Left hindlimb (tissue), 1 donor: ENCODE results near the gene VIPR2.
"Not testable (repeated sequence)": the region's sequence is repeated elsewhere in the genome, so short reads cannot be mapped to it uniquely, and the experiment has no call there.

Experiments used
- DNase-seq: peaks from one replicate; pipeline ENCODE4 v3.0.0-alpha.2; 2018

The VIPR2 gene

DNA sequence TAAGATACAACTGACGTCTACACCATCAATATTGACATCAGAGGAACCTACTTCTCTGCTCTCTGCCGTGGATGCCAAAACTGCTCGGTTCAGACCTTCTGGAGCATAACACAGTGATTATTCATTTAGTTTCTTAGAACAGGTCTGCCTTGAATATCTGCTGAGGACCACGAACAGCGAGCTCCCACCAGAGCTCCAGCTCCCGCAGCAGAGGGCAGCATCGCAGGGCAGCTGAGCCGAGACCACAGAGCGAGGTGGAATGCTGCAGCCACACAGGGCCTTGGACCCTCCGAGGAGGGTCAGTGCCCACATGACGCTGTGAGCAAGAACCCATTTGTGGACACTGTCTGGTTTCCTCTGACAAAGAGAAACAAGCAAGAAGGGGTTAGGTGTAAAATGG is 6.8 kb downstream of the VIPR2 start:
- no peak for DNase-seq

DNA sequence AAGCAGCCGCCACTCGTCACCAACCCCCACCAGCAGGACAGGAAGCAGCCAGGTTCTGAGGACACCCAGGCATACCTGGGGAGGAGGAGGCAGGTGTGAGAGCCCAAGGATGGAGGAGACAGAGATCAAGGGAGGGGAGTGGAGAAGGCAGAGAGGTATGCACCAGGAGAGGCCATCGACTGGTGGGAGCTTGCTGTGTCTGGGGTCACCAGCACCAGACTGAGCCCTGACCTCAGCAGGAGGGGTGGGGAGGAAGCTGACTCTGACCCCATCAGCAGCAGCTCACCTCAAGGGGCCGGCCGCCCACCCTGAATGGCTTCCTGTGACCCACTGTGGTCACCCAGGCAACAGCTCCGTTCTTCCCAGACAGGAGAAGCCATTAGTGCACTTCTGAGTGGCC is 7.8 kb downstream of the VIPR2 start:
- no peak for DNase-seq

DNA sequence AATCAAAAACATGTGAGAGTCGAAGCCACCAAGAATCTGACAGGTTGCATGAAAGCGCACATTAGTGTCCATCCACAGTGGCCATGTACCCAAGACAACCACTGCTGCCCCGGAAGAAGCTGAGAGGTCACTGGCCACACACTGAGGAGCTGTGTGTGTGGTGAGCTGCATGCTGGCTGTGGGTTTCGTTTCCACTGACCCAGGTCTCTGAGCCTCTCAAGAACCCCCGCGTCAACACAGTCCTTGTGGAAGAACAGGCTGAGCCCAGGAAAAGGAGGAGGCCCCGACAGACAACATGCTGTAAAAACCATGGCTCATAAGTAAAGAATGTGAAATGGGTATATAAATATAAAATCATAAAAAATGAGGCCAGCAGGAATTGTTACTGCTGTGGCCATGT is 8.2 kb downstream of the VIPR2 start:
- DNase-seq, result no peak

DNA sequence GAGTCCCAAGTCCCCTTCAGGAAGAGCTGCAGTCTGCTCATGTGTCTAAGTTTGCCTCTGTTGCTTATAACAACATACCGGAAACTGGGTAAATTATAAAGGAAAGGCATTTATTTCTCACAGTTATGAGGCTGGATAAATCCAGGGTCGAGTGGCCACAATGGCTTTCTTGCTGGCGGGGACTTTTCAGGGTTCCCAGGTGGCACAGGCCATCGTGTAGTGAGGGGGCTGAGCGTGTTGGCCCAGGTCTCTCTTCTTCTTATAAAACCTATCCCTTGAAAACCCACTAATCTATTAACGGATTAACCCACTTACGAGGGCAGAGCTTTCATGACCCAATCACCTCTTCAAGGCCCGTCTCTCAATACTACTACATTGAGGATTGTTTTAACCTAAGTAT is 8.7 kb downstream of the VIPR2 start:
- DNase-seq, result no peak

DNA sequence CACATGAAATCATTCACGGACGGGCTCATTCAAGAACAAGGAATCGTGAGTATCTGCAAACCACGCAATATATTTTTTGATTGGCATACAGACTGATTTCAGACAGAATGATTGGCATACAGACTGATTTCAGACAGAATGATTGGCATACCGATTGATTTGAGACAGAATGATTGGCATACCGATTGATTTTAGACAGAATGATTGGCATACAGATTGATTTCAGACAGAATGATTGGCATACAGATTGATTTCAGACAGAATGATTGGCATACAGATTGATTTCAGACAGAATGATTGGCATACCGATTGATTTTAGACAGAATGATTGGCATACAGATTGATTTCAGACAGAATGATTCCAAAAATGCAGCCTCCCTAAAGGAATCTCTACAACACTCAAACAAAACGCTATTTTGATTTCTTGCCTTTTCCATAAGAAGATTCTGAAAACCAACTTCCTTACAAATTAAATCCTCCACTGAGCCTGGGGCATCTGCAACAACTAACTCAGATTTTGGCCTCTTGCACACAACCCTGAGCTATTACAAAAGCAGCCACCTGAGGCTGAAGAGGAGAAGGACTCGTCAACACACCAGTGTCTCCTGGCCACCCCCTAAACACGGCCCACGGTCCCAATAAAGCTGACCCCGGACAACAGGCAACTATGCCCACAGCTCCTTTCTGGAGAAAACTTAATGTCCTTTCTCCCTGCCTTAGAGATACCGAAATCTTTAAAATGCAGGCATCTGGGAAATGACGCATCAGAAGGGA is 11.8 kb downstream of the VIPR2 start:
- DNase-seq, result not testable (repeated sequence)

DNA sequence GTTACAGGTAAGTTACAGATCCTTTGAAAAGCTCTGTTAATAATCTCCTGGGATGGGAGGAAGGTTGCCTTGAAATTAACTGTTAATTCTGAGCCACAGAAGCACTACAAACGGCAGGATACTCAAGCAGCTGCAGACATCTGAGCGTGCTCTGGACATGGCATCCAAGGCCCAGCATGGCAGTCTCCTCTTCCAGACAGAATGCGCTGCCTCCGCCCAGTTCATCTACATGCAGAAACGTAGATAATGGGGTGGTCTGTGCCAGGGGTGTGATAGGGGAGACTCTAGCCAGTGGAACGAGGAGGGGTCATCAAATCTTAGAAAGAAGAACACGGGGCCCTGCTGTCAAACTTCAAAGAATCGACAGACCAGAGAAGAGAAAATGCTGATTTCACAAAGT is 13.8 kb downstream of the VIPR2 start:
- DNase-seq, result no peak

DNA sequence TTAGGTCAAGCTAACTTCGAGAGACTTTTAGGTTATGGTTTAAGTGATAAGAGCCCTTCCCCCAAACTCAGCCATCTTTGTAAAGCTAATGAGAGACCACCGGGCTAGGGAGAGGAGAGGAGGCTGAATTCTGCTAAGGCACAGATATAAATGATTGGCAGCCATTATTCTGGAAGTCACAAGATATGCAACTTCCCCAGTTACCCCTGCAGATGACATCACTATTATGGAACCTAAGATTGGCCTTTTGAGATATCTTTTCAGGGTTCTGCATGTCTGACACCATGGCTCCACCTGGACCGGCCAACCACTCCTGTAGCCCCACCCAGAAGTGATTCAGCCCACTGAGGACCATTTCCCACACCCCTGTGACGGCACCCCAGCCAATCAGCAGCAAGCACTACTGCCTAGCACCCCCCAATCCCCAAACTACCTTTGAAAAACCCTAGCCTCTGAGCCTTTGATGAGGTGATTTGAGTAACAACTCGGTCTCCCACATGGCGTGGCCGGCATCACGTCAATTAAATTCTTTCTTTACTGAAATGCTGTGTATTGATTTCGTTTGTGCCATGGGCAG is 14.4 kb downstream of the VIPR2 start:
- no peak for DNase-seq

DNA sequence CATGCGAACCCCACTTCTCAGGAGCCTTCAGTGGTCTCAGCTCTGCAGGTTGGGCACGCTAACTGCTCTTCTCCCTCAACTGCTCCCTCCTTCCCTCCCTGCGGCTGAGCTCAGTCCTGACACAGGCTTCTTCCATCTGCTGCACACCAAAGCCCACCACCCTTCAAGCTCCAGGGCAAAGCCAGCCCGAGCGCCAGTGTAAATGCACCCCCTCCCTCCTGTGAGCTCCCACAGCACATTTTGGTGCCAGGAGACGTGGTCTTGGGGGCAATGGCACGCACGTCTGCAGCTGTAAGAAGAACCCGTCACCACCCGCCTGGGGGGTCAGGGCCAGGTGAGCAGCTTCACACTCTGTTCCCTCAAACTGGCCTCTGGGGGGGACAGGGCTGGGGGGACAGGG is 15.9 kb downstream of the VIPR2 start:
- DNase-seq, result no peak

DNA sequence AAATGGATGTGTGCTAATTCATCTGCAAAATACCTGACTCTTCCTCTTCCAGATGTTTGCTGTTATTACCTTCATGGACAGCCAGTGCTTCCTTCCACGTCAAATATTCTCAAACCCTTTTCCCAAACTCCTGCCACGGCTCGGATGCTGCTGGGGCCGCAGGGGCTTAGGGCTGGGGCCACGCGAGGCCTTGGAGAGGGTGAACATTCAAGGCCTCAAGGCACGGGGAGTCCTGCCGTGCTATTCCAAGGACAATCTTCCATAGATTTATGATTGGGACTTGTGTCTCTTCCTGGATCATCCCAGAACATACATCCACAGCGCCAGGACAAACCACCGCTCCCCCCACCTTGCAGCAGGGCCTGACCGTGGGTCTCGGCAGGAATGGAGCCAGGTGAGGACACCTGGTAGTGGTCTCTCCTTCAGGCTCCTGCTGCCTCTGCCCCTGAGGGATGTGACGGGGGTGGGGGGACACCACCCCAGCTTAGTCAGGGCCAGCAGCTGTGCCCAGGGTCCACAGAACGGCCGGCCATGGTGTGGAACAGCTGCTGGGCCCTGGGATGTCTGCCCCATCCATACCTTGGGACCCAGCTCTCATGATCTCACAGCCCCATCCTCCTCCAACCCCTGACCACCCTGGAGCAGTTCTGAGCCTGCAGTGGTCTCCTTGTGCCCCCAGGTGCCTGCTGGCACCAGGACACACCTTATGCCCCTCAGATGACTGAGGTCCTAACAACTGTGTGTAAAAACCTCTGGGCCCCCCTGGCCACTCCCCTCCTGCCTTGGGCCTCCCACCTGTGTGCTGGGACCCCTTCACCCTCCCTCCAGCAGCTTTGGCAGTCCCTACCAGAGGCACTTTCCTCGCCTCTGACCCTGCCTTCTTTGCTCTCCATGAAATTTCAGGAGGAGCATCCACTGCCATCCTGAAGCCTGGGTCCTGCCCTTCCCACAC is 16.7 kb downstream of the VIPR2 start:
- DNase-seq, result no peak

DNA sequence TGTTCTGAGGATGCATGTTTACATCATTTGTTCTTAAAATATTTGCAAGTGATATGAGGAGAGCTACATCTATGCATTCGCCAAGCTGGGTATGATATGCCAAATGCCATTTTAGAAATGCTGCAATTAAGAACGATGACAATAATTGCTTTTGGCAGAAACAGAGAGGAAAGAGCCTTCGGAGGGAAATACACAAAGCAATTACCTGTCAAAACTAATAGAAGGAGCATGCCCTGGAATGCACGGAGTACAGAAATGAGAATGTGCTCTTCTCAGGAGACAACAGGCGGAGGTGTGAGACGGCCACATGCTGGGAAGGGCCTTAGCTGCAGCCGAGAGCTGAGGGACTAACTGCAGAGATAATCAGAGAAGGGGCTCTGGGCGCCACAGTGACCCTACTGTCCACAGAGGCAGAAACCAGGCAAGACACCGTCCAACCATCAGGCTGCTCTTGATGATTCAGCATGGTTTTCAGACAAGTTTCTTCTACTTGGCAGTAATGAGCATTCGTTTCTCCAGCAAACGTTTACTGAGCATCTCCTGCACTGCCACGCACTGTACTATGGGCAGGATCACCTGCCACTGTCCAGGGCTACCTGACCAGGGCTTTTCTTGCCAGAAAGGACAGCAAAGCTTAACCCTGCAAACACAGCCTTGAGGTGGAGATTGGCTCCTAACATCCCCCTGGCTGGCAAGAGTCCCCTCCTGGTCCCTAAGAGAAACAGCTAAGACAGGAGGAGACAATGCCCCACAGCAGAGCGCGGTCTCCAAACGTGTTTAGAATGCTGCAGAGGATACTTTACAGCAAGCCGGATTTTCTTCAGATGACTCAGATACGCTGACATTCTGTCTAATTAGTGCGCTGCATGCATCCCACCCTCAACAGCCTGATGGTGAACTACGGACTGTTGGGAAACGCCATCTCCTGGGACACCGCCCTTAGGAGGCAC is 18.1 kb downstream of the VIPR2 start:
- no peak for DNase-seq

DNA sequence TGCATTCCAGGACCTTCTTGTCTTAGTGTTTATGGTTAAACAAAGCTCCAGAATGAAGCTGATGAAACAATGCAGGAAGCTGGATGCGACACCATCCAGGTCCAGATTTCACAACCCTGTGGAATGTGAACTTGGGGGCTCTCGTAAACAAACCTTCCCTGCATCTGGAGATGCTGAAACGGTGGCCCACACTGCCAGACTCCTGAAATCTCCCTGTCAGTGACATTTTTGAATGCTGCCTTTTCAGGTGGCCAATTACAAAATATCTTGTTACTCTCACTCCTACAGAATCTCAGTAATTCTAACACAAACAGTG is 18.8 kb downstream of the VIPR2 start:
- DNase-seq, result no peak

DNA sequence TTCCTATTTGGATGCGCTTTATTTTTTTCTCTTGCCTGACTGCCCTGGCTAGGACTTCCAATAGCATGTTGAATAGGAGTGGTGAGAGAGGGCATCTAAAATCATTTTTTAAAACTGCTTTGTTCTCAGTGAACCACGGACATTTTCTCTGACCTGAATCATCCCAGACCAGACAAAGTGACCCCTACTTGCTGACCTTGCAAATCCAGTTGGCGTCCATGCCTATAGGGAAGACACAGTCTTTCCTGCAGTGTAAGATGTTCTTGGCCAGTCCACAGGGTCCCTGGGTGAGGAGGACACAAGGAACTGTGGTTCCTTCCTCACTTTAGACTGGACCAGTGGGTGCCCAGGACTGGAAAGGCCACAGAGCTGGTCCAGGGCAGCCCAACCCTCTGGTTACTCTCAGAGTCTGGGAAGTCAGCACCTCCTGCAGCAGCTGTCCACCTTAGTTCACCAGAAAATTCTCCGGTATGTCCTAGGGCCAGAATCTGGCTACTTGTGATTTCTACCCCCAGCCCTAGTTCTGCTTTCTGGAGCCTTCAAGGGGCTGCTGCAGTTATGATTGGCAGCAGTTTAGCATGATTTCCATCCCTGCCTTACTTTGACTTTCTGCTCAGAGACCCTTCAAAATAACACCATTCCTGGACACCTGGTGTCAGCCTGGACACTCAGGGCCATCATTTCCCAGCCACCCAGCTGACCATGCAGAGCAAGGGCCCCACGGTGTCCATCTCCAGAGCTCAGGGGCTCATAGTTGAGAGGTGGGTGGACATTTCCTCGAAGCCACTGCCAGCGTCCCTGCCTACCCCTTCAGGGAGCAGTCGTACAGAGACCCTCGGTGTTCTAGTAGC is 19.3 kb downstream of the VIPR2 start:
- DNase-seq, result no peak

DNA sequence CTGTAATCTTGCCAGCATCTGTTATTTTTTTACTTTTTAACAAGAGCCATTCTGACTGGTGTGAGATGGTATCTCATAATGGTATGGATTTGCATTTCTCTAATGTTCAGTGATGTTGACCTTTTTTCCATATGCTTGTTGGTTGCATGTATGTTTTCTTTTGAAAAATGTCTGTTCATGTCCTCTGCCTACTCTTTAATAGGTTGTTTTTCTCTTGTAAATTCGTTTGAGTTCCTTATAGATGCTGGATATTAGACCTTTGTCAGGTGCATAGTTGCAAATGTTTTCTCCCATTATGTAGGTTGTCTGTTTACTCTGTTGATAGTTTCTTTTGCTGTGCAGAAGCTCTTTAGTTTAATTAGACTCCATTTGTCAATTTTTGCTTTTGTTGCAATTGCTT is 20.9 kb downstream of the VIPR2 start:
- DNase-seq, result not testable (repeated sequence)

DNA sequence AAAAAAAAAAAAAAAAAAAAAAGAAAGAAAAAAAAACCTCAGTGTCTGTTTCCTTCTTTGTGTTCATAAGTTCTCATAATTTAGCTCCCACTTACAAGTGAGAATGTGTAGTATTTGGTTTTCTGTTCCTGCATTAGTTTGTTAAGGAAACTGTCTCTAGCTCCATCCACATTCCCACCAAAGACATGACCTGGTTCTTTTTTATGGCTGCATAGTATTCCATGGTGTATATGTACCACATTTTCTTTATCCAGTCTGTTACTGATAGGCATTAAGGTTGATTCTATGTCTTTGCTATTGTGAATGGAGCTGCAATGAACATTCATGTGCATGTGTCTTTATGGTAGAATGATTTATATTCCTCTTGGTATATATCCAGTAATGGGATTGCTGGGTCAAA is 21.4 kb downstream of the VIPR2 start:
- DNase-seq, result not testable (repeated sequence)

DNA sequence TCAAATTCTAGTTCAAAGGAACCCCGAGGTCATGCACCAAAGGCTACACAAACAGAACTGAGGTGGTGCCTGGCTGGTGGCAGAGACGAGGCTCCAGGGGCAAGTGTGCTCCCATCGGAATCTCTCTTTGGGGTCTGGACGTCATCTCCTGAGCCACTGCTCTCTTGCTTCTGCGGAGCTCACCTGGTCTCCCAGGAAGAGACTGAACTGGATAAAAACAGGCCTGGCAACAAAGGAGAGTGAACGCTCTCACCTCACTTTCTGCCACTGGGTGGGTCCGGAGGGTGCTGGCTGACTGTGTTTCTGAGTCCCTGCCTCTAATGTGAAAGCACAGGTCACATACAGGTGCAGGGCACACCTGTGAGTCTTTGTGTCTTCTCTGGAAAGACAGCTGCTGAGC is 22.4 kb downstream of the VIPR2 start:
- no peak for DNase-seq

DNA sequence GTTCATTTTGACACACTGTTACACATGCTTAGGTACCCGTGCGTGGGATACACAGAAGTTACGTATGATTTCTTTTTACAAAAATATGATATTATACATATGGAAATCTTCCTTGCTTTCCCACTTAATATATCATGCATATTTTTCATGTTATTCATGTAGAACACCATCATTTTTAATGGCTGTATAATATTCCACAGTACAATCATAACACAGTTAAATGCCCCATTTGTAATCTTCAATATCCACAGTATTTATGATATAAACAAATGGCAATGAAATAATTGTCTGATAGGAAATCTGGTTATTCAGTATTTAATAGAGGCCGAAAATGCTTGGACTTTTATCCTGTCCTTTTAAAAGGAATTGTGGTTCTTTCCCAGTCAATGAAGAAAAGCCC is 23.2 kb downstream of the VIPR2 start:
- DNase-seq, result no peak

DNA sequence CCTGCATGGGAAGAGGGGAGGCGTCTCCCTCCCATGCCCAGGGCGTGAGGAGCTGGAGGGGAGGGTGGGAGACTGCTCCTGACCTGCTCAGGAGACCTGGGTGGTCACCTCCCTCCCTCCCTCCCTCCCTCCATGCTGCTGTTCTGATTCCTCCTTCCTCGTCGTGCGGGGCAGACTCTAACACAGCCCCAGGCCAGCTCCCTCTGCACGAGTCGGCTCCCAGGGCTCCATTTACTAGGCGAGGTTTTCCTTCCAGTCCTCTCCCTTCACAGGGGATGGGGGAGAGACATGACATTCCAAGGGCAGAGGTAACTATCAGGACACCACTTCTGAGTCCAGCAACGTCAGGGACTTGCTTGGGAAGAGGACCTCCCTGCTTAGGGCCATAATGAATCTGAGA is 23.6 kb downstream of the VIPR2 start:
- no peak for DNase-seq

DNA sequence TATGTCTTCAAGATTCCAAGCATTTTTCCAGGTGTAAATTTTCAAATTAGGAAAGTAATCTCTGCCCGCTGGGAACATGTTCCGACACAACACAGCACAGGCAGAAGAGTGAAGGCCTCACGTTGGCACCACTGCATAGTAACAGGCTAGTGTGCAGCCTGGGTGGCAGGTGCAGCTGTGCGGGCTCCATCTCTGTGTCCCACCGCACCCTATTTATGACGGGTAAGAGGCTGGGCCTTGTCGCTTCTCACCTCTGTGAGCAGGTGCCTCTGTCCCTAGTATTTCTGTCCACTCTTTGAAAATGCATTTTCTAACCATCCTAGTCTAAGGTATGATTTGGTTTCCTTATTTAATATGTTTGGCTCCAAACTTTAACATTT is 24.1 kb downstream of the VIPR2 start:
- DNase-seq, result no peak

DNA sequence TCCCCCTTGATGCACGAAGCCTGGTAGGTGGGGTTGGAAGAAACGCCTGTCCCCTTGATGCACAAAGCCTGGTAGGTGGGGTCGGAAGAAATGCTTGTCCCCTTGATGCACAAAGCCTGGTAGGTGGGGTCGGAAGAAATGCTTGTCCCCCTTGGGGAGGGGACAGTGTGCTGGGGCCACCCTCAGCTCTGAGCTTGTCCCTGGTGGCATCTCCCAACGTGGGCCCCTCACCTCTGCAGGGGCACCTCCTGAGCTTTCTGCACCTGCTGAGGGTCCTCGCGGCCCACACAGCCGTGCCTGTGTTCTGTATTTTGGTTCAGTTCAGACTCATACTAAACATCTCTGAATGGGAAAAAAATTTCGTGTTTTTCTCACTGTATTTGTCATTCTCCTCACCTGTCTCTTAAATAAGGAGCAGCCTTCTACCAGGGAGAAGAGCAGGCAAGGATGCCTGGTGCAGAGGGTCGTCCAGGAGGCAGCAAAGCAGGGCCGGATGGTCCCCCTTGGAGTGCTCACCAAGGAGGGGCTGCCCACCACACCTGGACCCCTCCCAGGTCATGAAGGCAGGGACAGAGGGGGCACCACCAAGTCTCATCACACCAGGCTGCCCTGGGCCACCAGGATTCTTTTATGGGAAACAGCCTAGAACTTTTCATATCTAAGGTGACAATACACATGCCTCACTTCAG is 24.7 kb downstream of the VIPR2 start:
- DNase-seq, result no peak

DNA sequence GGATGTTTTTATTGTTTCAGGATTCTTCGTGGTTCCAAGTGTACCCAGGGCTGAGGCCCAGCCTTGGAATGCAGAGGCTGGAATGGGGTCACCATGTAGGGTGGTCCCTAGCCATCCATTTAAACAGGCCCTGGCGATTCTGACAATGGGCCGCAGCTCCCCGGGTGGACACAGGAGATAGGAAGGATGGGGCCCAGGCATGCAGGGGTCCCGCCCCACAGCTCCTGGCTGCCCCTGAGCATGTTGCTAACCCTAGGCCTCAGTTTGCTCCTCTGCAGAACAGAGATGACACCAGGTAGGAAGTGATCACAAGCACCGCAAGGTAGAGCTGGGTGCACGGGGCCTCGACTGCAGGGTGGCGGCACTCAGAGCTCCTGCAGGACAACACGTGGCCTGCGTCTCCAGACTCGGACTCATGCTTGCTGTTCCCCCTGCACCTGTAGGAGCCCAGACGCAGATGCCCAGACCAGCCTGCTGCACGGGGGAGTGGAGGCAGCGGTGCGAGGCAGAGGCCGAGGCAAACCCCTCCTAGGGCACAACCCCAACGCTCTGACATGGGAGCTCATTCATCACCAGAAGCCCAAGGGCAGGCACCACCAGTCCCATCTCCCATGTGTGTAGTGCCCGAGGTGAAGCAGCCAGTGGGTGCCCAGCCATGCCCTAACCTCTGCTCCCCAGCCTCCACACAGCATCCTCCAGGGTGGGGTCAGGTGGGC is 25.5 kb downstream of the VIPR2 start:
- DNase-seq, result no peak

DNA sequence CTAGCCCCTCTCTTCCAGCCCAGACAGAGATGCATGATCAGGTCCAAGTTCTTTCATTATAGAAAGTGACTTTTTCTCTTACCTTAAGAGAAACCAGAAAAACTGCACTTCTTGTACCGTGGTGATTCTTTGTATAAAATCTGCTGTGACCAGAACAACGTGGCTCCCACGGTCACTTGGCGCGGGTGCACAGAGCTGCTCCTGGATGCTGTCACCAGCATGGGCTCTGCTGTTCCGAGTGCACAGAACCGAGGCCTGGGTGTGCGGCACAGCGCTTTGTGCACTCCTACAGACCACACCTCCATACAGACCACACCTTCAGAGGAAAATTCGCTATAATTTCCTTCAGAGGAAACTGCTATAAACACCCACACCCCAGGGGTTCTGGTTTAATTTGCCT is 26.0 kb downstream of the VIPR2 start:
- no peak for DNase-seq
